HepG2 (cell line): ENCODE data around the gene TARP.

Experiments
- ATAC-seq: fragments of 200-7000 bp; cut with Tn5 transposase; 3 replicates; pipeline ENCODE4 v1.9.1; 2020; ENCODE audit warnings: mild to moderate bottlenecking, moderate library complexity
- BruUV-seq: library from RNA; stranded (reverse); fragments of 400-500 nt; replicated peaks from 2 replicates; lab custom pipeline; 2021; lab: Mats Ljungman, UMichigan
- CTCF ChIA-PET: fragments of 300-600 bp; formaldehyde crosslinking; extraction: SDS; loops from one replicate; lab custom pipeline; 2021; ENCODE audit warnings: low total read pairs, inconsistent platforms, low intra/inter-chr PET ratio; lab: Yijun Ruan, JAX
- POLR2A ChIA-PET: fragments of 350-600 bp; sonication (Branson Sonifier 250); formaldehyde crosslinking; loops from one replicate; lab custom pipeline; 2020; ENCODE audit warnings: antibody characterized with exemption, inconsistent platforms; lab: Yijun Ruan, JAX
- DNase-seq: peaks from one replicate; pipeline ENCODE4 v3.0.0-alpha.2; 2015; ENCODE audit warnings: low spot score
- FAIRE-seq: peaks from 3 replicates; lab custom pipeline; 2011; peaks lifted over from hg19 to GRCh38; lab: Jason Lieb, UNC
- H2AFZ ChIP-seq: one replicate; pipeline ENCODE4 v1.6.1; 2011; ENCODE audit warnings: low read length, inconsistent platforms
- H3K27ac ChIP-seq: fragments of 300-600 bp; 3 replicates; pipeline ENCODE4 v1.8.0; 2011; ENCODE audit warnings: mixed run types, mild to moderate bottlenecking, mixed read lengths, low read length, inconsistent platforms; ENCODE audit not compliant: insufficient read depth; ENCODE audit errors: extremely low read length
- H3K27me3 ChIP-seq, 2 experiments: fragments of 200-600 bp in 1 of 2; 2 replicates in 1 of 2; 3 replicates in 1 of 2; pipeline versions ENCODE4 v1.6.0 to v1.8.0; 2011; ENCODE audit warnings: low read length in 2 of 2, mild to moderate bottlenecking in 2 of 2, moderate library complexity in 2 of 2, inconsistent platforms in 1 of 2; ENCODE audit not compliant: insufficient read depth in 2 of 2, control insufficient read depth in 1 of 2
- H3K36me3 ChIP-seq, 2 experiments: fragments of 200-600 bp in 1 of 2; replicated peaks in 1 of 2; 2 replicates in 1 of 2; 3 replicates in 1 of 2; pipeline versions ENCODE4 v1.5.1 to v1.8.0; 2011; ENCODE audit warnings: low read length in 2 of 2, inconsistent platforms in 1 of 2; ENCODE audit not compliant: insufficient read depth in 2 of 2, control insufficient read depth in 1 of 2
- H3K4me1 ChIP-seq: 2 replicates; pipeline ENCODE4 v1.5.1; 2012; ENCODE audit warnings: low read length, inconsistent platforms; ENCODE audit not compliant: insufficient read depth
- H3K4me2 ChIP-seq: 2 replicates; pipeline ENCODE4 v1.6.0; 2011; ENCODE audit warnings: low read depth, low read length, inconsistent platforms
- H3K4me3 ChIP-seq, 3 experiments: fragments of 200-600 bp in 1 of 3; sonication (generic), shearing (Covaris generic) in 1 of 3; replicated peaks in 1 of 3; 2 replicates each; pipeline ENCODE4 v1.5.1; 2011 to 2016; ENCODE audit warnings: low read length in 3 of 3, inconsistent platforms in 2 of 3, low read depth in 2 of 3, mild to moderate bottlenecking in 2 of 3, control low read depth in 1 of 3, mixed read lengths in 1 of 3; ENCODE audit not compliant: insufficient read depth in 1 of 3
- H3K79me2 ChIP-seq: one replicate; pipeline ENCODE4 v1.6.1; 2011; ENCODE audit warnings: low read length, inconsistent platforms; ENCODE audit not compliant: insufficient read depth
- H3K9ac ChIP-seq: 2 replicates; pipeline ENCODE4 v1.6.0; 2011; ENCODE audit warnings: mild to moderate bottlenecking, low read depth, low read length, inconsistent platforms; ENCODE audit not compliant: insufficient read depth
- H3K9me3 ChIP-seq: 2 replicates; pipeline ENCODE4 v1.5.1; 2012; ENCODE audit warnings: mild to moderate bottlenecking, low read length
- H4K20me1 ChIP-seq: 2 replicates; pipeline ENCODE4 v1.6.0; 2011; ENCODE audit warnings: inconsistent platforms, mild to moderate bottlenecking, low read length, moderate library complexity; ENCODE audit not compliant: insufficient read depth
- ATAD3A ChIP-seq: sonication (generic); formaldehyde crosslinking; IDR thresholded peaks from 2 replicates; pipeline ENCODE4 v1.4.0; 2020; ENCODE audit warnings: missing genetic modification reagents
- CBX2 ChIP-seq, 2 experiments: fragments of 200-600 bp in 1 of 2; sonication (generic); formaldehyde crosslinking in 1 of 2; IDR thresholded peaks; 2 replicates each; pipeline versions ENCODE4 v1.7.0 to v1.8.1; 2018 to 2022; ENCODE audit warnings: low read depth in 2 of 2, low read length in 1 of 2, mild to moderate bottlenecking in 1 of 2, missing genetic modification reagents in 1 of 2
- ERF ChIP-seq: IDR thresholded peaks from 2 replicates; pipeline ENCODE4 v1.6.1; 2018; ENCODE audit warnings: missing biosample characterization, missing genetic modification reagents
- GPBP1L1 ChIP-seq: sonication (generic); formaldehyde crosslinking; IDR thresholded peaks from 2 replicates; pipeline ENCODE4 v1.5.0; 2020; ENCODE audit warnings: mild to moderate bottlenecking, missing genetic modification reagents
- IKZF4 ChIP-seq: sonication (generic); formaldehyde crosslinking; IDR thresholded peaks from 2 replicates; pipeline ENCODE4 v1.5.1; 2020; ENCODE audit warnings: borderline replicate concordance, mild to moderate bottlenecking, low read depth, missing genetic modification reagents; ENCODE audit errors: not compliant biosample characterization
- MTF1 ChIP-seq: sonication (generic); formaldehyde crosslinking; IDR thresholded peaks from 2 replicates; pipeline ENCODE4 v1.5.0; 2020; ENCODE audit warnings: missing genetic modification reagents
- MXI1 ChIP-seq: IDR thresholded peaks from 3 replicates; pipeline ENCODE4 v1.6.1; 2012; ENCODE audit warnings: low read depth, low read length, inconsistent platforms, borderline replicate concordance
- MYC ChIP-seq: sonication (generic); formaldehyde crosslinking; IDR thresholded peaks from 2 replicates; pipeline ENCODE4 v1.9.0; 2021; ENCODE audit warnings: missing genetic modification reagents, borderline replicate concordance
- SNAPC4 ChIP-seq: sonication (generic); formaldehyde crosslinking; IDR thresholded peaks from 2 replicates; pipeline ENCODE4 v1.4.0; 2020; ENCODE audit warnings: mild to moderate bottlenecking, missing genetic modification reagents
- STAT5B ChIP-seq: sonication (generic); formaldehyde crosslinking; IDR thresholded peaks from 2 replicates; pipeline ENCODE4 v1.4.0; 2020; ENCODE audit warnings: missing genetic modification reagents
- TCF7 ChIP-seq: sonication (generic); IDR thresholded peaks from 2 replicates; pipeline ENCODE4 v1.6.1; 2016; ENCODE audit warnings: antibody characterized with exemption, low read depth
- THRA ChIP-seq: sonication (generic); formaldehyde crosslinking; IDR thresholded peaks from 2 replicates; pipeline ENCODE4 v1.4.0; 2020; ENCODE audit warnings: missing genetic modification reagents, borderline replicate concordance
- ZFAT ChIP-seq: sonication (generic); formaldehyde crosslinking; conservative IDR thresholded peaks from 2 replicates; pipeline ENCODE4 v1.8.1; 2023; ENCODE audit warnings: missing genetic modification reagents, inconsistent platforms
- ZFP41 ChIP-seq: sonication (generic); formaldehyde crosslinking; IDR thresholded peaks from 2 replicates; pipeline ENCODE4 v1.4.0; 2020; ENCODE audit warnings: mild to moderate bottlenecking, missing genetic modification reagents, borderline replicate concordance
- ZFY ChIP-seq: sonication (generic); formaldehyde crosslinking; IDR thresholded peaks from 2 replicates; pipeline ENCODE4 v1.4.0; 2020; ENCODE audit warnings: missing genetic modification reagents
- ZNF274 ChIP-seq: sonication (generic); formaldehyde crosslinking; IDR thresholded peaks from 2 replicates; pipeline ENCODE4 v1.5.1; 2020; ENCODE audit warnings: mild to moderate bottlenecking, missing genetic modification reagents
- ZNF30 ChIP-seq: sonication (generic); formaldehyde crosslinking; IDR thresholded peaks from 2 replicates; pipeline ENCODE4 v1.5.0; 2020; ENCODE audit warnings: mild to moderate bottlenecking, missing genetic modification reagents
- ZNF563 ChIP-seq: sonication (generic); formaldehyde crosslinking; IDR thresholded peaks from 2 replicates; pipeline ENCODE4 v1.8.0; 2022; ENCODE audit warnings: mild to moderate bottlenecking, moderate library complexity, missing genetic modification reagents
- ZNF576 ChIP-seq: sonication (generic); formaldehyde crosslinking; IDR thresholded peaks from 2 replicates; pipeline ENCODE4 v1.4.0; 2020; ENCODE audit warnings: mild to moderate bottlenecking, missing genetic modification reagents
- WGBS: methylation state at CpG from one replicate; pipeline ENCODE4 v1.1.6; 2017; ENCODE audit warnings: low lambda C conversion rate; 5-methylcytosine and 5-hydroxymethylcytosine counted together
- in situ Hi-C: cut with HindIII; loops from 2 replicates; pipeline ENCODE4 v1.10.0; 2017; ENCODE audit warnings: low pct_unique_long_range_greater_than_20kb; ENCODE audit not compliant: extremely low pct_ligation_motif_present
- intact Hi-C: fragments of 100-400 bp; cut with micrococcal nuclease; formaldehyde crosslinking; loops from one replicate; pipeline ENCODE4 v1.10.0; 2022; ENCODE audit not compliant: unreplicated experiment

TARP gene

GRCh38 chr7:38318241-38318640 lies 44.8 kb upstream of the TARP start:
- Histone ChIP-seq H3K79me2 (no peaks in the 10 kb centered on the region), H3K4me3 (no peak overlapping the region), H2AFZ (no peak overlapping the region), H3K9ac (no peak overlapping the region), H3K9me3 (no peaks in the 10 kb centered on the region), H4K20me1 (no peaks in the 10 kb centered on the region), H3K27me3 (peaks cover 0 to 12% of the 10 kb centered on the region in 2 experiments; a peak in 2 of 5 replicates), H3K27ac (no peak overlapping the region), H3K4me2 (no peak overlapping the region), H3K36me3 (no peaks in the 10 kb centered on the region), H3K4me1 (no peaks in the 10 kb centered on the region)
- WGBS = 27% methylated on average over 9 of the region's 9 CpGs
- BruUV-seq = no TSS peak
- in situ Hi-C loops (loop anchor here (25.0 kb wide), 1 partner anchor 206 kb away; no protein-coding TSS in a partner anchor), intact Hi-C loops (no loop called here)
- POLR2A ChIA-PET = no interaction called here
- no peak for ATAC-seq
- CTCF ChIA-PET = interaction anchor here (1.3 kb wide), 1 partner anchor 213 kb away, joined by 5 read pairs; no protein-coding TSS in a partner anchor
- no peak for DNase-seq
- FAIRE-seq = no peak
- no peak for TF ChIP-seq MTF1 (CRISPR knock-in tag)
- no peak for TF ChIP-seq TCF7
- TF ChIP-seq ZNF274 (CRISPR knock-in tag) = no peak
- no peak for TF ChIP-seq GPBP1L1
- TF ChIP-seq ZFAT (CRISPR knock-in tag) = no peak
- no peak for TF ChIP-seq MYC
- TF ChIP-seq ZNF30 (CRISPR knock-in tag) = no peak
- TF ChIP-seq IKZF4 (CRISPR knock-in tag) = no peak
- no peak for TF ChIP-seq THRA (CRISPR knock-in tag)
- TF ChIP-seq SNAPC4 (CRISPR knock-in tag) = no peak
- TF ChIP-seq ZNF563 = no peak
- TF ChIP-seq ATAD3A (CRISPR knock-in tag) = no peak
- TF ChIP-seq ZFY (CRISPR knock-in tag) = no peak
- TF ChIP-seq STAT5B (CRISPR knock-in tag) = no peak
- TF ChIP-seq CBX2 (IDR thresholded peaks at IDR 0.05; ENCODE audit: low read depth, low read length) = no peak
- no peak for TF ChIP-seq CBX2 (CRISPR knock-in tag; IDR thresholded peaks at IDR 0.05; ENCODE audit: low read depth)
- TF ChIP-seq MXI1 = no peak
- TF ChIP-seq ZFP41 (CRISPR knock-in tag) = no peak
- no peak for TF ChIP-seq ZNF576 (CRISPR knock-in tag)
- TF ChIP-seq ERF = no peak
